GM12892 (cell line): ENCODE results near the gene SAP30BP.

Experiments used
- DNase-seq: peaks from one replicate; pipeline ENCODE4 v3.0.0; 2011; ENCODE audit not compliant: insufficient read length
- FAIRE-seq: peaks from 2 replicates; lab custom pipeline; 2011; peaks lifted over from hg19 to GRCh38; lab: Jason Lieb, UNC
- POLR2A ChIP-seq: IDR thresholded peaks from 2 replicates; pipeline ENCODE4 v1.6.1; 2011; ENCODE audit warnings: low read depth, low read length, control low read depth
- POLR2AphosphoS5 ChIP-seq: IDR thresholded peaks from 2 replicates; pipeline ENCODE4 v1.6.1; 2011; ENCODE audit warnings: low read depth, low read length, control low read depth
- TAF1 ChIP-seq: IDR thresholded peaks from 2 replicates; pipeline ENCODE4 v1.6.1; 2011; ENCODE audit warnings: low read depth, mild to moderate bottlenecking, control low read depth, low read length, borderline replicate concordance

The SAP30BP gene

DNA sequence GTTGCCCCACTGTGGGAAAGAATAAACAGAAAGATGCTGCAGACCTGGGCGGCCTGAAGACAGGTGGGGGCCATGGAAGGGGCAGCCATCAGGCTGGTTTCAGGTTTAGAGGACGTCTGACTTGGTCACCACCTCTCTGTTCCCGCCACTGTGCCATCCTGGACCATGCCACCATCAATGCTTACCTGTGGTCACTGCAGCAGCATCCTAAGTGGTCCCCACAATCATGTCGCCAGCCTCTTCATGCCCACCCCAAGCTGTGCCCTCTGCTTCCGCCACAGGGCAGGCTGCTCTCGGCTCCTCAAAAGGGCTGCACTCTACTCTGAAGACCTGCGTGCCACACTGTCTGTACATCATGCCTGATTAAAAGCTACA is 23.5 kb upstream of the SAP30BP start:
- TF ChIP-seq POLR2AphosphoS5 (no peak), TAF1 (no peak), POLR2A (no peak)
- FAIRE-seq (no peak), DNase-seq (no peak)

DNA sequence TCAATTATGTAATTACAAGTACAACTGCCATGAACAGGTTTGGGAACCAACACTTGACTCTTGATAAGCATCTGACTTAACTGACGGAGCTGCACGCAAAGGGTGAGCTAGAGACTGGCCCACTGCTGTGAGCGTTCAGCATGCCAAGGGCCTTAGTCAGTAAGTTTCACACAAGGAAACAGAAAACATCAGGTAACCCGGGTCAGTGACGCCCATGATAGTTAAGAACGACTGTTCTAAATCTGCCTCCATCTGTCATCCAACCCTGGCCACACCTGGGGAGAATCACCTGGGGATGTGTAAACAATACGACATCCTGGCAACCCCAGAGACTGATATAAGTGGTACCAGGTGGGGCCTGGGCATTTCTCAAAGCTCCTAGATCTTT is 21.6 kb upstream of the SAP30BP start:
- no peak for DNase-seq
- FAIRE-seq, result no peak
- TF ChIP-seq POLR2AphosphoS5 (no peak), TAF1 (no peak), POLR2A (no peak)

DNA sequence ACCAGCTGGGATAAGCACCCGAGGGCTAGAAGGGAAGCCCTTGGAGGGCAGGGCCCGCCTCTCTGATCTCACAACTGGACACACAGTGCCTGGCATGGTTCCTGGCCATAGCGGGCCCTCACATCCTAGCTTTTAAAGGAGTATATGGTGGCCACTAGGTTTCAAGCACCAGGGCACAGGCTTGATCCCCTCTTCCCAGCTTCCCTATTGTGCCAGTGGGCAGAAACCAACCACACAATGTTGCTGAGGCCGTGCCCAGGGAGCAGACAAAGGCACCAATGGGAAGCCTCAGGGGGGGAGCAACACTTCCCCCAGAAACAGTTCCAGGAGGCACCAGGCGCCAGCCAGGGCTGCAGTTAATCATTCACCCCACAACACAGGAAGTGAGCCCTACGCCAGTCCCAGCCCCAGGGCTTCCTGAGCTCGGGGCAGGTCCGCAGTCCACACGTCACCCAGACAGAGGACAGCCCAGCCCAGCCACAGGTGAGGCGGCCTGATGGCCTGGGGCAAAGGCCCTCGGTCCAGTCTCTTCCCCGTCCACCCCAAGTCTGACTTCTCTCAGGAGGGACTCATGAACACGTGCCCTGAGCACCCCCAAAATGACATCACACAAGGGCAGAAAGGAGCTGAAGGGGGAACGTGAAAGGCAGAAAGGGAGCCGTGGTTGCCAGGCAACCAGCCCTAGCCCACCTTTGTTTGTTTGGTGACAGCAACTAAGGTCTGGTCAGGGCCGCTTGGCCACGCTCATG is 21.1 kb upstream of the SAP30BP start:
- no peak for DNase-seq
- TF ChIP-seq TAF1 (no peak), POLR2AphosphoS5 (no peak), POLR2A (no peak)
- no peak for FAIRE-seq

DNA sequence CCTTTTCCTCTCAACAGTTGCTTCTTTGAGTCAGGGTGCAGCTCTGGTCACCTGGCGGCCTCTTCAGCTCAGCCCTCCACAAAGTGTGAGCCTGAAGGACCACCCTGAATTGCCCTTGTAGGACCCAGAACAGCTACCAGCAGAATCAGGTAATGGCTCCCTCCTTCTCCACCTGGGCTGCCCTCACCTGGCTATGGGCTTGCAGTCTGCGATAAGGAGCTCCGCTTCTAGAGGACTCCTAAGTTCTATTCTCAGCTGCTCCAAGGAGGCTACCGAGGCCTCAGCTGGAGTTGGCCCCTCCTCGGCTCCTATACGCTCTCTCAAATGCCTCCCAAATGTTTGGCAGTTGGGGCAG is 20.5 kb upstream of the SAP30BP start:
- DNase-seq, result no peak
- TF ChIP-seq POLR2AphosphoS5, result no peak
- TF ChIP-seq POLR2A, result no peak
- no peak for TF ChIP-seq TAF1

DNA sequence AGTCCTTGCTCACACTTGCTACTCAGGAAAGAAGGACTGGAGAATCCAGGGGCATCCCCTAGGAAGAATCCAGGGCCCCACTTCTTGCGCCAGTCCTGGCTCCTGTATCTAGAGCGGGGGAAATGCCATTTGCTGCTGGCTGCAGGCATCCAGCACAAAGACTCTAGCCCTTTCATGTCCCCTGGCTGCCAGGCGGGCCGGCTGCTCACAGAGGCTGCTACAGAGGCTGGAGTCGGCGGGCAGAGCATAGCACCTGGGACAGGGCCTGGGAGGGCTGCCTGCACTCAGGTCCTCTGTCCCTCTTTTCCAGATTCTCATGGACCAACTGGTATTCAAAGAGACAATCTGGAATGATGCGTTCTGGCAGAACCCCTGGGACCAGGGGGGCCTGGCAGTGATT is 20.1 kb upstream of the SAP30BP start:
- no peak for DNase-seq
- no peak for TF ChIP-seq POLR2AphosphoS5
- FAIRE-seq, result no peak

More for the DNA sequence above, 20.5 kb upstream of the SAP30BP start:
- no peak for FAIRE-seq

DNA sequence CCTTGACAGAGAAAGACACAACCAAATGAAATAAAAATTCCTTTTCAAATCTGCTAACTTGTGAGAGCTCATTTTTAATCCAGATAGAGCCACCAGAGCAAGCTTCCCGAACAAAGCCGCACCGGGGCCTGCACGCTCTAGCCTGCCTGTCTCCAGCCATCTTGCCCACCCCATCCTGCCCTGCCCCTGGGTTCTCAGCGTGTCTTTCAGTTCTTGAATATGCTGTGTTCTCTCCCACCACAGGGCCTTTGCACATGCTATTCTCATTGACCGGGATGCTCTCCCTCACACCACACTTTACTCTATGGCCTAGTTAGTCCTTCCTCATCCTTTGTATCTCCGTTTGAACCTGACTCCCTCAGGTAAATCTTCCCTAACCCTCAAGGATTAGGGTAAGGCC is 19.2 kb upstream of the SAP30BP start:
- DNase-seq (no peak), FAIRE-seq (no peak)
- no peak for TF ChIP-seq TAF1
- TF ChIP-seq POLR2A, result no peak
- no peak for TF ChIP-seq POLR2AphosphoS5

DNA sequence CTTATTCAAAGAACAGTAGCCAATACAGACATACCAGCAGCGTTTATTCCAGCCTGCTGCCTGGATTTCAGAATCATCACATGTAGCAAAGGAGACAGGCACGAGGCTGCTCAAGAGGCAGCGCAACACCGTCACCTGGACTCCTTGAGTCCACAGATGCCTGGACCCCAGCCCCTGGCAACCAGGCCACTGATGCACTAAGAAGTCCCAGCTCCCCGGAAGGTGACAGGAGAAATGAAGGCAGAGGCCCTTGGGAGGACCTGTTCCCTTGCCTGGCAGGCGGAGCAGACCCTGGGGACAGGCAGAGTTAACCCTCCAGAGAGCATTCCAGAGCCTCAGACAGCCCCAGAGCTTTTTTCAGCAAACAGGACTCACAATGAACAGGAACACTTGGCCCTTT is 17.5 kb upstream of the SAP30BP start:
- TF ChIP-seq POLR2A (no peak), POLR2AphosphoS5 (no peak), TAF1 (no peak)
- no peak for FAIRE-seq
- no peak for DNase-seq

DNA sequence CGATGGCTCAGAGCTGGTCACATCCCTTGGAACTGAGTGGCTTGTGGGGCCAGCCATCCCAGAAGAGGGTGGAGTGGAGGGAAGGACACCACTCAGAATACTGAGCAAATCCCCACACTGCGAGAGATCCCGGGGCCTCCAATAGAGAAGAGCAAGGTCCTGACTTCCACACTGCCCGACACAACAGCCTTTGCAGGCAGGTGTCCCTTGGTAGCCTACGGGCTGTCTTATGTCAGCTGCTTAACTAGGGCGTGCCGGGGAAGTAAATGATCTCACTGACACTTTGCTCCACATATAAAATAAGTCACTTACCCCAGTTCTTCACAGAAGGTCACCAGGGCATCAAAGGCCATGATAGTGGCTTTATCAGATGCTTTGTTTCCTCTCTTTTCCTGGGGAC is 16.3 kb upstream of the SAP30BP start:
- no peak for DNase-seq
- no peak for TF ChIP-seq POLR2AphosphoS5
- no peak for TF ChIP-seq TAF1
- TF ChIP-seq POLR2A, result no peak
- no peak for FAIRE-seq

DNA sequence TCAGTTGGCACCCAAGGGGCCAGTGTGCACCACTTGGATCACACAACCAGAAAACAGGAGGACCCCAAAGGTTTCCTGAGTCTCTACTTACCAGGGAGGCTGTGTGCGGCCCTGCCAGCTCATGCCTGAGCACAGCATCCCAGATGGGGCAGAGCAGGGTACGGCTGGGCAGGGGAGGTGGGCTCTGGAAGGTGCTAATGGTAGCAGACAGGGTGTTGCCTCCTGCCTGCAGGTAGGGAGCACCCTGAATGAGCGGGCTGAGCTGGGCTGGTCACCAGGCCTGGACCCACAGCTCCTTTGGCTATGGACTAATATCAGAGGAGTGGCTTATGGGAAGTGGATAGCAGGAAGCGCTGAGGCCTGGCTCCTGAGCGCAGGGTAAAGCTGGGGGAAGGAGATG is 14.8 kb upstream of the SAP30BP start:
- no peak for DNase-seq
- no peak for TF ChIP-seq POLR2AphosphoS5
- no peak for TF ChIP-seq POLR2A
- TF ChIP-seq TAF1, result no peak
- FAIRE-seq, result no peak

DNA sequence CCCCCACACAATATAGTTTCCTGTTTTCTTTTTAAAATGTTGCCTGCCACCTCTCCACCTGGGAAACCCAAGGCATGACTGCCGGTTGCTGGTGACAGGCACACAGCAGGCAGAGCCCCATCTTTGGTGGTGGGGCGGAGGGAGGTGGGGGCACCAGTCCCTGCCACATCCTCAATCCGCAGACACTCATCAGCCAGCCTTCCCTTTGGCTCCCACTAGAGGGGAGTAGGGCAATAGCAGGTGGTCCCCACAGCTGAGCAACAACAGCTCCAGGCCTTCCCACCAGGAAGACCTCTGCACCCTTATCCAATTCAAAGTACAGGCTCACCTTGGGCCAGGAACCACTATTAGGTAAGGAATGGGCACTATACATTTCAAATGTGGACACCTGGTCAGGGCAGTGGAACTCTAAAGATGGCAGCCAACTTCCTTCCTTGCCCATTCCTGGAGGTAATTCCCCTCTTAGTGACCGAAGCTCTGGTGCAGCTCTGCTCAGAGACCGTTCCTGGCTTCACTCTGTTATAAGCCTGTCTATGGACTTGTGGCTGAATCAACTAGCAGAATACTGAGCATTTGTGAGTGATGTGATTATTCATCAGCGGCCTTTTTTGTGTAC is 14.1 kb upstream of the SAP30BP start:
- DNase-seq (no peak), FAIRE-seq (peak; percentile 73)
- TF ChIP-seq POLR2AphosphoS5 (no peak), TAF1 (no peak), POLR2A (no peak)

DNA sequence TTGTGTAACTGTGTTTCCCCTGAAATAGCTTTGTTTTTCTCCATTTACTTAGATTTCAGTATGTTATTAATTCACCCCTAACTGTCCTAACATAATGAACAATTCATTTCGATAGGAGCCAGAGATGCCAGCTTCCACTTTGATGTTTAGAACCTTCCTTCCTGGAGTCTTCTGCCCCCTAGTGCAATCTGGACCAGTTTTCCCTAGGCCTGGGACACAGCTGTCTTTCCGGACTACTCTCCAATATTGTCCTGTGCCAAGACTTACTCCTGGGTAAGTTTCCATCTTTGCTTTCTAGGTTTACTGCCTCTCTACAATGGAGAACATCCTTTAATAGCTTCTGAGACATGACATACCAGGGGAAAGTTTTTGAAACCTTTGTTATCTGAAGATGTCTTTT is 13.0 kb upstream of the SAP30BP start:
- TF ChIP-seq POLR2AphosphoS5 (no peak), POLR2A (no peak), TAF1 (no peak)
- FAIRE-seq, result no peak
- no peak for DNase-seq

DNA sequence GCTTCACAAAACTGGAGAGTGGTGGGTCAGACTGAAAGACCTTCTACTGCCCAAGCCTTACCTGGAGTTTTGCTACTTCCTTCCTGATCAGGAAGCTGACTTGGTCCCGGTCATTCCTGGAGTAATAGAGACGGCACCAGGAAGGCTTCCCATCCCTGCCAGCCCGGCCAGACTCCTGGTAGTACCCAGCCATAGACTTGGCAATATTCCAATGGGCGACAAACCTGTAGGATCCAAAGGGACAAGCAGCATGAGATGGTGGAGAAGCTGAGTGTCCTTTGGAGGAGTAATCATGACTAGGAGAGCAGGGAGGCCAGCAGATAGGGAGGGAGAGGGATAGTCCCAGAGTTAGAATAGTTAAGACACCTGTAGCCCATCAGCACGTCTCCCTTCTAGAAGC is 8.9 kb upstream of the SAP30BP start:
- FAIRE-seq (no peak), DNase-seq (no peak)
- TF ChIP-seq POLR2A, result no peak
- TF ChIP-seq POLR2AphosphoS5, result no peak
- TF ChIP-seq TAF1, result no peak
